Caco-2 (cell line): ENCODE results near the gene S100PBP. TPM values are rescaled to one million over a fixed set of nuclear protein-coding genes. Genes with fewer than 3 reads are reported as not detected.

Experiments
- BruUV-seq: library from RNA; stranded (reverse); fragments of 400-500 nt; replicated peaks from 2 replicates; lab custom pipeline; 2021; lab: Mats Ljungman, UMichigan
- CTCF ChIA-PET: fragments of 300-600 bp; sonication (Branson Sonifier 250); formaldehyde crosslinking; loops from one replicate; lab custom pipeline; 2022; ENCODE audit warnings: antibody characterized with exemption; lab: Charles Lee
- POLR2A ChIA-PET: fragments of 300-600 bp; sonication (Branson Sonifier 250); formaldehyde crosslinking; loops from one replicate; lab custom pipeline; 2022; ENCODE audit warnings: antibody characterized with exemption; lab: Charles Lee
- DNase-seq, 2 experiments: peaks; one replicate each; pipeline versions ENCODE4 v3.0.0 to v3.0.0-alpha.2; 2020 to 2022
- H3K27me3 ChIP-seq: replicated peaks from 2 replicates; pipeline ENCODE4 v1.6.0; 2011; ENCODE audit warnings: low read length; ENCODE audit not compliant: control insufficient read depth, insufficient read depth
- H3K36me3 ChIP-seq: 2 replicates; pipeline ENCODE4 v1.5.1; 2011; ENCODE audit warnings: low read length; ENCODE audit not compliant: control insufficient read depth, insufficient read depth
- H3K4me1 ChIP-seq: fragments of 250-450 bp; sonication (Bioruptor Pico); 2 replicates; pipeline ENCODE4 v1.5.1; 2020; ENCODE audit warnings: mild to moderate bottlenecking
- H3K4me3 ChIP-seq: 2 replicates; pipeline ENCODE4 v1.5.1; 2011; ENCODE audit warnings: low read depth, mild to moderate bottlenecking, control low read depth, low read length
- H3K9me3 ChIP-seq: fragments of 250-450 bp; sonication (Bioruptor Pico); 2 replicates; pipeline ENCODE4 v1.5.1; 2020; ENCODE audit warnings: mild to moderate bottlenecking, moderate library complexity
- H3K27ac Mint-ChIP-seq: one replicate; pipeline ENCODE4 v1.8.0; 2022; ENCODE audit warnings: mixed read lengths; ENCODE audit not compliant: unreplicated experiment
- H3K27me3 Mint-ChIP-seq: one replicate; pipeline ENCODE4 v1.8.0; 2022; ENCODE audit warnings: mixed read lengths; ENCODE audit not compliant: insufficient read depth, unreplicated experiment
- H3K36me3 Mint-ChIP-seq: one replicate; pipeline ENCODE4 v1.8.0; 2022; ENCODE audit warnings: mild to moderate bottlenecking, mixed read lengths; ENCODE audit not compliant: insufficient read depth, unreplicated experiment
- H3K4me1 Mint-ChIP-seq: one replicate; pipeline ENCODE4 v1.8.0; 2022; ENCODE audit warnings: low read depth, mixed read lengths; ENCODE audit not compliant: unreplicated experiment
- H3K4me3 Mint-ChIP-seq: one replicate; pipeline ENCODE4 v1.8.0; 2022; ENCODE audit warnings: mild to moderate bottlenecking, moderate library complexity, mixed read lengths; ENCODE audit not compliant: unreplicated experiment
- H3K9me3 Mint-ChIP-seq: one replicate; pipeline ENCODE4 v1.8.0; 2022; ENCODE audit warnings: mixed read lengths; ENCODE audit not compliant: unreplicated experiment
- CTCF ChIP-seq, 2 experiments: fragments of 200-600 bp in 1 of 2; IDR thresholded peaks; 1 replicate in 1 of 2; 2 replicates in 1 of 2; pipeline versions ENCODE4 v1.5.1 to v1.8.0; 2011 to 2022; ENCODE audit warnings: antibody characterized with exemption in 1 of 2, control low read depth in 1 of 2, inconsistent platforms in 1 of 2, low read depth in 1 of 2, low read length in 1 of 2, mild to moderate bottlenecking in 1 of 2, moderate library complexity in 1 of 2; ENCODE audit not compliant: insufficient read depth in 1 of 2, severe bottlenecking in 1 of 2, unreplicated experiment in 1 of 2
- intact Hi-C: fragments of 100-400 bp; cut with micrococcal nuclease; formaldehyde crosslinking; loops from one replicate; pipeline ENCODE4 v1.10.0; 2022; ENCODE audit not compliant: unreplicated experiment
- total RNA-seq: library from RNA; stranded (reverse); gene quantifications from 2 replicates; pipeline ENCODE4 v1.2.3, GENCODE V29; 2022

Gene S100PBP
- total RNA-seq, 1 experiment from 2014 or later = 23.8 TPM

- peaks cover 10% of the 10 kb centered on the region for H3K4me1 Mint-ChIP-seq
- H3K4me3 Mint-ChIP-seq = no peak overlapping the region
- H3K36me3 Mint-ChIP-seq = peaks cover 11% of the 10 kb centered on the region
Observed at GRCh38 chr1:32867671-32868070, 50.2 kb downstream of the S100PBP start.

GRCh38 chr1:32868085-32868484 is 50.6 kb downstream of the S100PBP start:
- Mint-ChIP-seq H3K4me3 (no peak overlapping the region), H3K27ac (no peak overlapping the region), H3K4me1 (peaks cover 10% of the 10 kb centered on the region), H3K9me3 (no peaks in the 10 kb centered on the region), H3K27me3 (no peaks in the 10 kb centered on the region), H3K36me3 (peaks cover 11% of the 10 kb centered on the region)
- CTCF ChIA-PET = no interaction called here
- no peaks in the 10 kb centered on the region for H3K9me3 ChIP-seq
- POLR2A ChIA-PET = no interaction called here
- no peak for TF ChIP-seq CTCF (IDR thresholded peaks at IDR 0.05; ENCODE audit: insufficient read depth in 1 of 2, low read depth in 1 of 2, low read length in 1 of 2, severe bottlenecking in 1 of 2, unreplicated experiment in 1 of 2)
- no peak overlapping the region for H3K4me3 ChIP-seq
- BruUV-seq = no TSS peak
- no peaks in the 10 kb centered on the region for H3K4me1 ChIP-seq
- DNase-seq = no peak
- intact Hi-C loops = no loop called here
- H3K27me3 ChIP-seq = no peaks in the 10 kb centered on the region; the same call in 1 of the 2 replicates
- no peaks in the 10 kb centered on the region for H3K36me3 ChIP-seq

More at GRCh38 chr1:32867671-32868070, 50.2 kb downstream of the S100PBP start:
- H3K36me3 ChIP-seq = no peaks in the 10 kb centered on the region
- H3K4me1 ChIP-seq = no peaks in the 10 kb centered on the region
- intact Hi-C loops = no loop called here
- Mint-ChIP-seq H3K9me3 (no peaks in the 10 kb centered on the region), H3K27ac (no peak overlapping the region), H3K27me3 (no peaks in the 10 kb centered on the region)
- CTCF ChIA-PET = no interaction called here
- no peak for TF ChIP-seq CTCF (IDR thresholded peaks at IDR 0.05; ENCODE audit: insufficient read depth in 1 of 2, low read depth in 1 of 2, low read length in 1 of 2, severe bottlenecking in 1 of 2, unreplicated experiment in 1 of 2)
- POLR2A ChIA-PET = no interaction called here
- no peaks in the 10 kb centered on the region for H3K9me3 ChIP-seq
- DNase-seq = no peak
- no TSS peak for BruUV-seq
- no peaks in the 10 kb centered on the region; the same call in 1 of the 2 replicates for H3K27me3 ChIP-seq
- no peak overlapping the region for H3K4me3 ChIP-seq

GRCh38 chr1:32868806-32869455 is 51.5 kb downstream of the S100PBP start:
- intact Hi-C loops = no loop called here
- no peaks in the 10 kb centered on the region for H3K36me3 ChIP-seq
- no TSS peak for BruUV-seq
- TF ChIP-seq CTCF (IDR thresholded peaks at IDR 0.05; ENCODE audit: insufficient read depth in 1 of 2, low read depth in 1 of 2, low read length in 1 of 2, severe bottlenecking in 1 of 2, unreplicated experiment in 1 of 2) = no peak
- CTCF ChIA-PET = no interaction called here
- POLR2A ChIA-PET = no interaction called here
- no peak overlapping the region for H3K4me3 ChIP-seq
- no peak for DNase-seq
- Mint-ChIP-seq H3K4me1 (peaks cover 10% of the 10 kb centered on the region), H3K36me3 (peaks cover 11% of the 10 kb centered on the region), H3K27me3 (no peaks in the 10 kb centered on the region), H3K27ac (no peak overlapping the region), H3K9me3 (no peaks in the 10 kb centered on the region), H3K4me3 (peak overlapping the region; percentile 72)
- H3K27me3 ChIP-seq = no peaks in the 10 kb centered on the region; the same call in 1 of the 2 replicates
- H3K4me1 ChIP-seq = no peaks in the 10 kb centered on the region
- no peaks in the 10 kb centered on the region for H3K9me3 ChIP-seq
